ENCODE results near the gene PHF21A.

PHF21A gene

GRCh38 chr11:46121301-46121723, at the start of gene PHF21A:
Gene PHF21A, minus strand, starts transcription at chr11:46121454. Its CDS starts 37,235 bp downstream, at chr11:46084219.
- peak; percentile 73 to 77 for DNase-seq (ENCODE audit: low read depth in 2 of 2)

GRCh38 chr11:46170797-46171196, 49.5 kb upstream of the PHF21A start:
- no peak for DNase-seq (ENCODE audit: low read depth in 2 of 2)

- DNase-seq (ENCODE audit: low read depth in 2 of 2) = no peak
Observed at GRCh38 chr11:46162700-46163099, 41.4 kb upstream of the PHF21A start.

GRCh38 chr11:46161201-46161600, 39.9 kb upstream of the PHF21A start:
- DNase-seq (ENCODE audit: low read depth in 2 of 2) = no peak

GRCh38 chr11:46160100-46160499, 38.8 kb upstream of the PHF21A start:
- DNase-seq (ENCODE audit: low read depth in 2 of 2) = no peak

GRCh38 chr11:46159680-46160079, 38.4 kb upstream of the PHF21A start:
- no peak for DNase-seq (ENCODE audit: low read depth in 2 of 2)

GRCh38 chr11:46149826-46150225, 28.6 kb upstream of the PHF21A start:
- no peak for DNase-seq (ENCODE audit: low read depth in 2 of 2)

- no peak for DNase-seq (ENCODE audit: low read depth in 2 of 2)
Observed at GRCh38 chr11:46149342-46149741, 28.1 kb upstream of the PHF21A start.

- DNase-seq (ENCODE audit: low read depth in 2 of 2) = no peak
Observed at GRCh38 chr11:46144741-46145140, 23.5 kb upstream of the PHF21A start.

GRCh38 chr11:46143049-46143806, 22.0 kb upstream of the PHF21A start:
- DNase-seq (ENCODE audit: low read depth in 2 of 2) = no peak

GRCh38 chr11:46142561-46142960, 21.3 kb upstream of the PHF21A start:
- DNase-seq (ENCODE audit: low read depth in 2 of 2) = no peak

GRCh38 chr11:46141597-46141996, 20.3 kb upstream of the PHF21A start:
- no peak for DNase-seq (ENCODE audit: low read depth in 2 of 2)

- no peak for DNase-seq (ENCODE audit: low read depth in 2 of 2)
Observed at GRCh38 chr11:46134540-46134939, 13.3 kb upstream of the PHF21A start.

- DNase-seq (ENCODE audit: low read depth in 2 of 2) = no peak
Observed at GRCh38 chr11:46134061-46134460, 12.8 kb upstream of the PHF21A start.

- no peak for DNase-seq (ENCODE audit: low read depth in 2 of 2)
Observed at GRCh38 chr11:46133119-46133518, 11.9 kb upstream of the PHF21A start.

GRCh38 chr11:46130286-46130940, 9.2 kb upstream of the PHF21A start:
- no peak for DNase-seq (ENCODE audit: low read depth in 2 of 2)

GRCh38 chr11:46129133-46129532, 7.9 kb upstream of the PHF21A start:
- DNase-seq (ENCODE audit: low read depth in 2 of 2) = no peak

- DNase-seq (ENCODE audit: low read depth in 2 of 2) = no peak
Observed at GRCh38 chr11:46127150-46127638, 5.9 kb upstream of the PHF21A start.

GRCh38 chr11:46125284-46125683, 4.0 kb upstream of the PHF21A start:
- no peak for DNase-seq (ENCODE audit: low read depth in 2 of 2)

GRCh38 chr11:46122945-46123715, 1.9 kb upstream of the PHF21A start:
- no peak for DNase-seq (ENCODE audit: low read depth in 2 of 2)

GRCh38 chr11:46121724-46122477, 647 bp upstream of the PHF21A start:
- DNase-seq (ENCODE audit: low read depth in 2 of 2) = peak; percentile 46 to 56
